NCI-H1417 treated with DMSO at 0.1 percent for 48 hours (cell line): Measurements from ENCODE around the gene TMEM120B.
"Not testable (repeated sequence)": the region's sequence is repeated elsewhere in the genome, so short reads cannot be mapped to it uniquely, and the experiment has no call there.

ENCODE experiments used
- DNase-seq: peaks from one replicate; lab custom pipeline; 2025; lab: John Stamatoyannopoulos, UW

Gene TMEM120B

GRCh38 chr12:121748571-121749265 is 36.2 kb downstream of the TMEM120B start:
- no peak for DNase-seq

GRCh38 chr12:121749267-121749666 is 36.7 kb downstream of the TMEM120B start:
- no peak for DNase-seq

- no peak for DNase-seq
Observed at GRCh38 chr12:121750507-121750955, 38.0 kb downstream of the TMEM120B start.

GRCh38 chr12:121751034-121751433 is 38.5 kb downstream of the TMEM120B start:
- DNase-seq = no peak

GRCh38 chr12:121751749-121752351 is 39.3 kb downstream of the TMEM120B start:
- DNase-seq = no peak

GRCh38 chr12:121753844-121754264 is 41.3 kb downstream of the TMEM120B start:
- DNase-seq = no peak

- no peak for DNase-seq
Observed at GRCh38 chr12:121754836-121755235, 42.3 kb downstream of the TMEM120B start.

GRCh38 chr12:121755591-121755990 is 43.0 kb downstream of the TMEM120B start:
- no peak for DNase-seq

- DNase-seq = not testable (repeated sequence)
Observed at GRCh38 chr12:121758536-121758935, 46.0 kb downstream of the TMEM120B start.

GRCh38 chr12:121762269-121762668 is 49.7 kb downstream of the TMEM120B start:
- DNase-seq = no peak

GRCh38 chr12:121764808-121765207 is 52.3 kb downstream of the TMEM120B start:
- no peak for DNase-seq

- DNase-seq = no peak
Observed at GRCh38 chr12:121765573-121765972, 53.0 kb downstream of the TMEM120B start.

GRCh38 chr12:121766290-121767039 is 53.9 kb downstream of the TMEM120B start:
- DNase-seq = no peak

- no peak for DNase-seq
Observed at GRCh38 chr12:121767525-121768016, 55.0 kb downstream of the TMEM120B start.

GRCh38 chr12:121769297-121769830 is 56.8 kb downstream of the TMEM120B start:
- no peak for DNase-seq

- DNase-seq = no peak
Observed at GRCh38 chr12:121769831-121770301, 57.3 kb downstream of the TMEM120B start.

GRCh38 chr12:121770388-121770787 is 57.8 kb downstream of the TMEM120B start:
- no peak for DNase-seq

- no peak for DNase-seq
Observed at GRCh38 chr12:121770813-121771625, 58.5 kb downstream of the TMEM120B start.

GRCh38 chr12:121773011-121773777 is 60.6 kb downstream of the TMEM120B start:
- no peak for DNase-seq

GRCh38 chr12:121774968-121775474 is 62.5 kb downstream of the TMEM120B start:
- DNase-seq = no peak
